Naive thymus-derived CD4-positive, alpha-beta T cell (primary cell): ENCODE results near the gene MCTP2. TPM values are rescaled to one million over a fixed set of nuclear protein-coding genes. Genes with fewer than 3 reads are reported as not detected.

ENCODE experiments used
- ATAC-seq: fragments of 150-1000 bp; cut with Tn5 transposase; 2 replicates; pipeline ENCODE4 v1.10.0; 2021; ENCODE audit warnings: mild to moderate bottlenecking, moderate library complexity
- CTCF ChIA-PET: fragments of 350-600 bp; sonication (Branson Sonifier 250); formaldehyde crosslinking; loops from one replicate; lab custom pipeline; 2021; ENCODE audit warnings: antibody characterized with exemption; lab: Charles Lee
- POLR2A ChIA-PET: fragments of 350-600 bp; sonication (Branson Sonifier 250); formaldehyde crosslinking; loops from one replicate; lab custom pipeline; 2021; ENCODE audit warnings: antibody characterized with exemption, inconsistent platforms; lab: Charles Lee
- DNase-seq, 9 donors: peaks; one replicate each; pipeline versions ENCODE4 v3.0.0 to v3.0.0-alpha.2; 2020 to 2022; ENCODE audit warnings: mixed read lengths in 1 of 9
- H3K27ac ChIP-seq: one replicate; pipeline ENCODE4 v1.7.0; 2013; ENCODE audit warnings: mild to moderate bottlenecking, low read depth, low read length, moderate library complexity
- H3K27me3 ChIP-seq, 2 donors: one replicate each; pipeline ENCODE4 v1.7.0; 2013; ENCODE audit warnings: low read length in 2 of 2, mild to moderate bottlenecking in 2 of 2, moderate library complexity in 2 of 2; ENCODE audit not compliant: control insufficient read depth in 2 of 2, insufficient read depth in 2 of 2
- H3K36me3 ChIP-seq, 3 experiments: 1 replicate in 2 of 3; 2 replicates in 1 of 3; pipeline ENCODE4 v1.7.0; 2013; ENCODE audit warnings: low read length in 3 of 3, mild to moderate bottlenecking in 3 of 3, moderate library complexity in 1 of 3; ENCODE audit not compliant: insufficient read depth in 3 of 3, control insufficient read depth in 2 of 3
- H3K4me1 ChIP-seq, 2 donors: one replicate each; pipeline ENCODE4 v1.7.0; 2013; ENCODE audit warnings: low read length in 2 of 2, mild to moderate bottlenecking in 2 of 2, moderate library complexity in 1 of 2; ENCODE audit not compliant: control insufficient read depth in 2 of 2, insufficient read depth in 2 of 2
- H3K4me3 ChIP-seq: 2 replicates; pipeline ENCODE4 v1.7.0; 2013; ENCODE audit warnings: mild to moderate bottlenecking, low read length
- H3K9me3 ChIP-seq, 3 experiments: 1 replicate in 2 of 3; 2 replicates in 1 of 3; pipeline ENCODE4 v1.7.0; 2013; ENCODE audit warnings: low read length in 3 of 3; ENCODE audit not compliant: control insufficient read depth in 2 of 3
- H3K27ac Mint-ChIP-seq, 9 donors: one replicate each; pipeline ENCODE4 v1.8.0; 2020 to 2022; ENCODE audit warnings: mixed read lengths in 9 of 9, mild to moderate bottlenecking in 8 of 9, moderate library complexity in 5 of 9, inconsistent platforms in 2 of 9
- H3K27me3 Mint-ChIP-seq, 5 donors: one replicate each; pipeline ENCODE4 v1.8.0; 2021 to 2022; ENCODE audit warnings: mixed read lengths in 5 of 5, mild to moderate bottlenecking in 1 of 5
- H3K36me3 Mint-ChIP-seq, 5 donors: one replicate each; pipeline ENCODE4 v1.8.0; 2020 to 2022; ENCODE audit warnings: mixed read lengths in 5 of 5, mild to moderate bottlenecking in 3 of 5, inconsistent platforms in 1 of 5
- H3K4me1 Mint-ChIP-seq, 7 donors: one replicate each; pipeline ENCODE4 v1.8.0; 2020 to 2022; ENCODE audit warnings: mixed read lengths in 7 of 7, mild to moderate bottlenecking in 3 of 7, inconsistent platforms in 1 of 7
- H3K4me3 Mint-ChIP-seq, 10 donors: one replicate each; pipeline ENCODE4 v1.8.0; 2020 to 2022; ENCODE audit warnings: mild to moderate bottlenecking in 10 of 10, mixed read lengths in 10 of 10, moderate library complexity in 6 of 10, inconsistent platforms in 2 of 10
- H3K9me3 Mint-ChIP-seq, 11 donors: one replicate each; pipeline ENCODE4 v1.8.0; 2020 to 2022; ENCODE audit warnings: mixed read lengths in 11 of 11, mild to moderate bottlenecking in 4 of 11, inconsistent platforms in 1 of 11, moderate library complexity in 1 of 11
- intact Hi-C, 2 donors: fragments of 100-400 bp; cut with micrococcal nuclease; formaldehyde crosslinking; loops; one replicate each; pipeline ENCODE4 v1.15.1; 2023
- polyA plus RNA-seq, 2 donors: library from polyadenylated mRNA; unstranded; fragments of 300-500 nt; fragmentation: Illumina TruSeq; gene quantifications; one replicate each; pipeline ENCODE4 v1.2.3, GENCODE V29; 2021
- total RNA-seq, 6 experiments: library from RNA in 5 of 6; stranded (reverse) in 5 of 6; gene quantifications; 1 replicate in 5 of 6; 2 replicates in 1 of 6; pipeline ENCODE4 v1.2.3 and lab custom pipeline; 2021 to 2026

The MCTP2 gene
- total and polyA plus RNA-seq, 7 experiments from 2014 or later: 1.9 to 44.5 (median 17.0) TPM

DNA sequence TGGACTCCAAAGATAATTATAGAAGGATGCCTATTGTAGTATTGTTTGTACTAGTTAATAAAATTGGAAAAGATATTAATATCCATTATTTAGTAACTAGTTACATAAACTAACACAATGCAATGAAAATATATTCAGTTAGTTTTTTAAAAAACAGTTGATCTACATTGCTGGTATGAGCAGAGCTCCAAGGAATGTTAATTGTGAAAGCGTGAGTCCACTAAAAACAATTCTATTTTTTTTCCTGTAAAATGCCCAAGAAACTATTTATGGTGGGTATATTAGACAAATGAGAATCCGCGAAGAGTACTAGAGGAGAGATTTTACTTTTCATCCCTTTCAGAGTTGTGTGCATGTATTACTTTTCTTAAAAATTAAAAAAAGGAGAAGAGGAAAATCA lies 104.3 kb downstream of the MCTP2 start:
- no peak overlapping the region for H3K27ac ChIP-seq
- Mint-ChIP-seq H3K27me3 (no peaks in the 10 kb centered on the region), H3K36me3 (peaks cover 0 to 23% (median 4%) of the 10 kb centered on the region in 5 donors), H3K4me1 (peaks cover 0 to 4% (median 0%) of the 10 kb centered on the region in 7 donors), H3K27ac (no peak overlapping the region), H3K9me3 (no peaks in the 10 kb centered on the region), H3K4me3 (no peak overlapping the region)
- no peak for ATAC-seq
- no peaks in the 10 kb centered on the region for H3K4me1 ChIP-seq
- H3K27me3 ChIP-seq: no peaks in the 10 kb centered on the region
- peaks cover 0 to 4% (median 0%) of the 10 kb centered on the region in 3 experiments for H3K36me3 ChIP-seq
- CTCF ChIA-PET: interaction anchor here (1.8 kb wide), 1 partner anchor 12 kb away, joined by 7 read pairs; no protein-coding TSS in a partner anchor
- intact Hi-C loops: no loop called here
- DNase-seq: no peak
- H3K9me3 ChIP-seq: no peaks in the 10 kb centered on the region
- POLR2A ChIA-PET: no interaction called here
- no peak overlapping the region for H3K4me3 ChIP-seq

DNA sequence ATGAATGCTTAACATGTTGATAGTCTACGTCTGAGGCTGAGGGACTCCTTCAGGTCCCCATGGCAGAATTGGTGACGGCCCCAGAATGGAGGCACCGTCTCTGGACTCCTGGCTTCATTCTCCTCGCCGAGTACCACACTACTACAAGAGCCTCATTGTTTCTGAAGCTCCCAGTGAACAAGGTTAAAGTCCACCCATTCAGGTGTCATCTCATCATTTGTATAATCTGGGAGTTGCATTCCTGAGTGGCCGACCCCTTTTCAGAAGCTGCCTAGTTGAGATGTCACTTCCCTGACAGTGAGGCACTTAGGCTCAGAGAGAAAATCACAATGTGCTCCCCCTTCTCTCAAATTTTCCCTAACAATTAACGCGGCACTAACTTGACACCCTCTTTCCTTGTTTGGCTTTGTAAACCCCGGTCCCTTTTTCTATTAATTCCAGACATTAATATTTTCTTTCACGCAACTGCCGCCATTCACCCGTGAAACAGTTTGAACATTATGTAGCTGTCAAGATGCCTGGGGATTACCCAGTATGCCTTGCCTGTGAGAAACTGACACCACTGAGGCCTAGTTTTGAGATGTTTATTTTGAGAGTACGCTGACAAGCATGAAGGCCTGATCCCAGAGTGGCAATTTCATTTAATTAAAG lies 105.6 kb downstream of the MCTP2 start:
- DNase-seq (no peak), ATAC-seq (no peak)
- no peaks in the 10 kb centered on the region for H3K27me3 ChIP-seq
- Mint-ChIP-seq H3K27ac (peak overlapping the region in 1 of 9 donors; percentile 32), H3K9me3 (no peaks in the 10 kb centered on the region), H3K27me3 (no peaks in the 10 kb centered on the region), H3K4me3 (no peak overlapping the region), H3K4me1 (no peaks in the 10 kb centered on the region), H3K36me3 (peaks cover 0 to 29% (median 4%) of the 10 kb centered on the region in 5 donors)
- ChIA-PET CTCF (no interaction called here), POLR2A (no interaction called here)
- H3K9me3 ChIP-seq: no peaks in the 10 kb centered on the region
- H3K4me3 ChIP-seq: no peak overlapping the region
- intact Hi-C loops: no loop called here
- H3K4me1 ChIP-seq: no peaks in the 10 kb centered on the region
- H3K27ac ChIP-seq: no peak overlapping the region
- H3K36me3 ChIP-seq: peaks cover 0 to 4% (median 0%) of the 10 kb centered on the region in 3 experiments

DNA sequence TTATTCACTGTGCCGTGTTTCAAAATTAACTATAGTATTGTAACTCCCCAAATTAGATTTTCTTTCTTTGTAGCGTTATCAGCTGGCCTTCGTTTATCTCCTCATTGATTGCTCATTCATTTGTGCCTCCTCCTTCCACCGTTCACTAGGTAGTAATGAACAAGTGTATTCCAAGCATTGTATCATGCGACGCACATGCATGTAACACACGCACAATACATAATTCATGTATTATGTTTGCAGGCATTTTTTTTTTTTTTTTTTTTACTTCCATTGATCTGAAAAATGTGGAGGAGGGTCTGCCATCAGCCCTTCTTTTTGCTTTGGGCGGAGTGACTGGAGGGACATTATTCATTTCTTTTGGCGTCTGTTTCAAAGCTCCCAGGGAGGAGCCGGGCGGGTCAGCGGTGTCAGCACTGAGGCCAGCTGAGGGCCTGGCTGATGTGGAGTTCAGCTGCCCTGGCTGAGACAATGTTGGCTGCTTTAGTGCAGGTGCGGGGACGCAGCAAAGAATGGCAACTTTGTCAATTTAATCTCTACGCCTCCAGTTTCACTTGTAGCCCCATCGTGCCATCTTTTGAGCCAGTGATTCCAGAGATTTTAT lies 107.0 kb downstream of the MCTP2 start:
- Mint-ChIP-seq H3K27ac (no peak overlapping the region), H3K9me3 (no peaks in the 10 kb centered on the region), H3K4me1 (no peaks in the 10 kb centered on the region), H3K27me3 (no peaks in the 10 kb centered on the region), H3K36me3 (peaks cover 0 to 30% (median 4%) of the 10 kb centered on the region in 5 donors), H3K4me3 (no peak overlapping the region)
- ChIA-PET POLR2A (no interaction called here), CTCF (no interaction called here)
- ATAC-seq: no peak
- Histone ChIP-seq H3K36me3 (peaks cover 0 to 4% (median 0%) of the 10 kb centered on the region in 3 experiments), H3K4me3 (no peak overlapping the region), H3K27me3 (no peaks in the 10 kb centered on the region), H3K4me1 (no peaks in the 10 kb centered on the region), H3K9me3 (no peaks in the 10 kb centered on the region), H3K27ac (no peak overlapping the region)
- intact Hi-C loops: no loop called here
- DNase-seq: no peak

DNA sequence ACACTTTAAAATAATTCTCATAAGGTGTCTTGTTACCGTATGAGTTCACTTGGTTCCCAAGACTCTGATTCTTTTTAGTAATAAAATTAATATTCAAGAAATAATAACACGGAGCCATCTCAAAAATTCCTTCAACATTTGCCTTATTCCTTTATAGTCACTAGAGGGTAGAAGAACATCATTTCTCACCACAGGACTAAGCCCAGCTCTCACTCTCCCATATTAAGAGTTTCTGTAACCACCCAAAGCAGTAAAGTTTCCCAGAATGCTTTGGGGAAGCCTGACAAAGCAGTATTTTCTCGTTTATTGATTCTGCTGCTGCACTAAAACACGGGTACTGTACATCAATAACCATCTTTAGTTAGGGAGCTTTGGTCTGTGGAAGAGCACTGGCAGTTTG lies 114.9 kb downstream of the MCTP2 start:
- H3K4me1 Mint-ChIP-seq: peaks cover 0 to 9% (median 0%) of the 10 kb centered on the region in 7 donors
- intact Hi-C loops: no loop called here
- no peak for DNase-seq

DNA sequence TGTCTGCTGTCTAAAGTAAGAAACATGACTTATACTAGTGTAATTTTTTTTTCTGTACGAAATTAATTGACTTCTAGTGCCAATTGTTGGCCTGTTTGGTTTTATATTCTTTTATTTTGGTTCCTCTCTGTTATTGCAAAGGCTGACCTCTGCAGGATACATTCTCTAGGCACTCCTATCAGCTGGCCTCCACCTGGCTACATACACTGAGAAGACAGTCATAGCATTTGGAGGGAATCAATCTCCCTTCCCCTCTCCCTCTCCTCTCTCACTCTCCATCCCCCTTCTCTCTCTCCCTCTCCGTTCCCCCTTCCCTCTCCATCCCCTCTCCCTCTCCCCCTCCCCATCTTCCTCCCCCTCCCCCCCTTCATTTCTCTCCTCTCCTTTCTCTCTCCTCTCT lies 116.7 kb downstream of the MCTP2 start:
- intact Hi-C loops: no loop called here
- Mint-ChIP-seq H3K4me1 (peaks cover 0 to 9% (median 0%) of the 10 kb centered on the region in 7 donors), H3K9me3 (peaks cover 0 to 1% (median 0%) of the 10 kb centered on the region in 11 donors), H3K27me3 (no peaks in the 10 kb centered on the region), H3K36me3 (peaks cover 8 to 44% (median 11%) of the 10 kb centered on the region in 5 donors), H3K4me3 (no peak overlapping the region), H3K27ac (no peak overlapping the region)
- H3K9me3 ChIP-seq: no peaks in the 10 kb centered on the region
- H3K27ac ChIP-seq: no peak overlapping the region
- no peak overlapping the region for H3K4me3 ChIP-seq
- no peak for ATAC-seq
- ChIA-PET POLR2A (no interaction called here), CTCF (no interaction called here)
- peaks cover 0 to 4% (median 0%) of the 10 kb centered on the region in 3 experiments for H3K36me3 ChIP-seq
- no peaks in the 10 kb centered on the region for H3K27me3 ChIP-seq
- DNase-seq: no peak
- H3K4me1 ChIP-seq: no peaks in the 10 kb centered on the region

More for the DNA sequence above, 114.9 kb downstream of the MCTP2 start:
- Histone ChIP-seq H3K4me1 (no peaks in the 10 kb centered on the region), H3K27ac (no peak overlapping the region), H3K27me3 (no peaks in the 10 kb centered on the region), H3K36me3 (peaks cover 0 to 3% (median 0%) of the 10 kb centered on the region in 3 experiments), H3K4me3 (no peak overlapping the region), H3K9me3 (no peaks in the 10 kb centered on the region)
- ChIA-PET CTCF (no interaction called here), POLR2A (no interaction called here)
- no peak overlapping the region for H3K4me3 Mint-ChIP-seq
- H3K36me3 Mint-ChIP-seq: peaks cover 8 to 32% (median 11%) of the 10 kb centered on the region in 5 donors
- peaks cover 0 to 1% (median 0%) of the 10 kb centered on the region in 11 donors for H3K9me3 Mint-ChIP-seq
- H3K27me3 Mint-ChIP-seq: no peaks in the 10 kb centered on the region
- no peak for ATAC-seq
- no peak overlapping the region for H3K27ac Mint-ChIP-seq

DNA sequence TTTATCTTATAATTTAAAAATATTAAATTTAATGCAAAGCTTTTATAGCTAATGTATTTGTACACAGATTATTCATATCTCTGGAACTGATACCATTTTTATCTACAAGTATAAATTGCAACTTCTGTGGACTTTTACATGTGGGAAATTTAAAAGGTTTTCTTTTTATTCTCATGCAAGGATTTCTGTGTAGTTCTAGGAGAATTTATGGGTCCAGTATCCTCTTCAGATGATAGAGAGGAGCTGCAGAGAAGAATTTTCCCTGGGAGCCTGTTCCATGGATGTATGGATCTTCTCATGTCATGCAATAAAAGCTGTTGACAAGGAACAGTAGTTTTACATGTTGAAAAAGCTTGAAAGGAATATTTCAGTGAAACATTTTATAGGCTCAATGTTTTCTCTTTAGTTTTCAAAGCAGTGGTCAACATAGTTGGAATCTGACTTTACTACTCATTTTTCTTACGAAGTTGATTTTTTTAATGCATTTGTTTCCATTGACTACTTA lies 119.7 kb downstream of the MCTP2 start:
- peaks cover 0 to 1% (median 0%) of the 10 kb centered on the region in 11 donors for H3K9me3 Mint-ChIP-seq
- H3K4me3 Mint-ChIP-seq: no peak overlapping the region
- no peak for ATAC-seq
- H3K4me1 Mint-ChIP-seq: peaks cover 0 to 9% (median 0%) of the 10 kb centered on the region in 7 donors
- H3K36me3 Mint-ChIP-seq: peaks cover 8 to 54% (median 16%) of the 10 kb centered on the region in 5 donors
- no peaks in the 10 kb centered on the region for H3K27me3 Mint-ChIP-seq
- intact Hi-C loops: no loop called here
- H3K27ac ChIP-seq: no peak overlapping the region
- no peaks in the 10 kb centered on the region for H3K27me3 ChIP-seq
- no peaks in the 10 kb centered on the region for H3K9me3 ChIP-seq
- POLR2A ChIA-PET: no interaction called here
- peaks cover 0 to 4% (median 0%) of the 10 kb centered on the region in 3 experiments for H3K36me3 ChIP-seq
- no peak overlapping the region for H3K27ac Mint-ChIP-seq
- no peak overlapping the region for H3K4me3 ChIP-seq
- DNase-seq: no peak
- CTCF ChIA-PET: no interaction called here
- H3K4me1 ChIP-seq: no peaks in the 10 kb centered on the region
